ENCODE results near the gene C19orf33.
"Not testable (repeated sequence)": the region's sequence is repeated elsewhere in the genome, so short reads cannot be mapped to it uniquely, and the experiment has no call there.

C19orf33 gene

DNA sequence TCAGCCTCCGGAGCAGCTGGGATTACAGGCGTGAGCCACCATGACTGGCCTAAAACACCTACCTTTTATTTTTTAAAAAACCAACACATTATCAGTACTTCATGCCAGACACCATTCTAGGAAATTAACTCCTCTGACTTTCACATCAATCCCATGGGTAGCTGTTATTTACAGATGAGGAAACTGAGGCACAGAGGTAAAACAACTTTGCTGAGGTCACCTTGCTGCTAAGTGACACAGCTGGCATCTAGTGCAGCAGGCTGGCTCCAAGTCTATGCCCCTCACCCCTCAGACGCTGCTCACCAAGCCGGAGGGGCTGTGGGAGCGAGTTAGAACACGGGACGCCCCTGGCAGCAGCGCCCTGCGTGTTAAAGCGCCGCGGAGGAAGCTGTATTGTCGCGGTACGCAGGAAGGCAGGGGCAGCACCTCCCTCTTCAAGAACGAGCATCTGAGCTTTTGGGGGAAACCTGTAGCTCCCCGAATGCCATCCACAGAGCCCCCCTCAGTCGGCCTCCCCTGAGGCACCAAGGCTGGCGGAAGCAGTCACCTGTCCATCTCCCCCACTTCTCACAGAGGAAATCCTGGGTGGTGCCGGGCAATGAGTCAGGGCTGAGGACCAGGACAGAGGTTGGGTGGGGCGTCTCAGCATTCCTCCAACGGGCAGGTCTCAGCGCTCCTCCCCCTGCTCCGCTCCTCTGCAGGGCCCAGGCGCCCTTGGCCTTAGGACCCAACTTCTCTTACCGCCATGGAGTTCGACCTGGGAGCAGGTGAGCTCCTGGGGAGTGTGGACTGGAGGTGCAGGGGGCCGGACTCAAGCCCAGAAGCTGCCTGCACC, at the start of gene C19orf33:
Gene C19orf33, plus strand, starts transcription at position 735 of the 835 bp plus-strand sequence. Its CDS starts 11 bp downstream, at position 746.
- peak within 1 kb of the TSS in 3 of 11 experiments; percentile 8 to 54 (median 26); a peak in 3 of 22 replicates for H3K4me2 ChIP-seq
- peaks cover 0 to 25% (median 0%) of the 10 kb centered on the region in 11 experiments; a peak in 3 of 22 replicates for H4K20me1 ChIP-seq

DNA sequence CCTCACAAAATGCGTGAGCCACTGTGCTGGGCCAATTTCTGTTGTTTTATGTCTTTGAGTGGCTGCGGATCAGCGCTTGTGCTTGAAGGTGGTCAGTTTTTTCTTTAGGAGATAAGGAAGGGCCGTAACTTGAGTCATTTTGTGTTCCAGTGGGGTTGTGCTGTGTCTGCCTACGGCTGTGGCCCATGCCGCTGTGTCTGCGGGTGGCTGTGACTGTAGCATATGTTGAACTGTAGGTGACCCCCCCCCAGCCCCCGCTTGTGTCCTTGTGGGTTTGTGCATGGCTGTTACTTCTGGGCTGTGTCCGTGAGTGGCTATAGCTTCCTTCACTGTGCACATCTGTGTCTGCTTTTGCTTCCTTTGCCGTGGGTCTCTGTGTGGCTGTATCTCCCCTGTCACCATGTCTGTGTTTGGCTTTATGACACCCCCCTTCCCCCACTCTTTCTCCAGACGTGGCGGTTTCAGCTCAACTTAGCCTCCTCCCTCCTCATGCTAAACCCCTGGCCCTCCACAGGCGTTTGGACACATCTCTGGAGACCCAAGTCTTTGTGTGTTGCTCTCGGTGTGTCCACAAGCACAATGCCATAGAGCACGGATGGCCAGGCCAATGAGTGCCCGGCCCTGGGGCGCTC, 48.6 kb upstream of the C19orf33 start:
- no peak for TF ChIP-seq Cebpa-rat (IDR thresholded peaks at IDR 0.05)
- Histone ChIP-seq H3K27me3 (peaks cover 0 to 23% (median 7%) of the 10 kb centered on the region in 11 experiments; a peak in 11 of 22 replicates), H3K4me3 (peak overlapping the region; percentile 48 to 72 (median 62)), H3K9me3 (replicated peaks in 1 of 11) (no peaks in the 10 kb centered on the region), H3K36me3 (no peaks in the 10 kb centered on the region), H3K9ac (peak overlapping the region; percentile 41 to 83 (median 67); a peak in 21 of 22 replicates), H4K20me1 (no peaks in the 10 kb centered on the region), H3K4me2 (peak overlapping the region; percentile 88 to 99 (median 92)), H3K4me1 (peaks cover 41 to 67% (median 62%) of the 10 kb centered on the region in 10 experiments), H3K27ac (peak overlapping the region in 9 of 11 experiments; percentile 5 to 80 (median 71); a peak in 17 of 22 replicates)

More for the DNA sequence above, at the start of gene C19orf33:
- Histone ChIP-seq H3K4me1 (peaks cover 0 to 24% (median 5%) of the 10 kb centered on the region in 10 experiments; a peak in 16 of 20 replicates), H3K4me3 (no peak within 1 kb of the TSS), H3K9ac (no peak within 1 kb of the TSS; a peak in 1 of 22 replicates), H3K27me3 (no peaks in the 10 kb centered on the region), H3K9me3 (replicated peaks in 1 of 11) (no peaks in the 10 kb centered on the region), H3K36me3 (peaks cover 29 to 61% (median 52%) of the 10 kb centered on the region in 11 experiments), H3K27ac (0 out of 22 replicates have a peak within 1 kb of the TSS, but pooled peaks of 1 of the 11 experiments have one; percentile 16)
- no peak for TF ChIP-seq Cebpa-rat (IDR thresholded peaks at IDR 0.05)

DNA sequence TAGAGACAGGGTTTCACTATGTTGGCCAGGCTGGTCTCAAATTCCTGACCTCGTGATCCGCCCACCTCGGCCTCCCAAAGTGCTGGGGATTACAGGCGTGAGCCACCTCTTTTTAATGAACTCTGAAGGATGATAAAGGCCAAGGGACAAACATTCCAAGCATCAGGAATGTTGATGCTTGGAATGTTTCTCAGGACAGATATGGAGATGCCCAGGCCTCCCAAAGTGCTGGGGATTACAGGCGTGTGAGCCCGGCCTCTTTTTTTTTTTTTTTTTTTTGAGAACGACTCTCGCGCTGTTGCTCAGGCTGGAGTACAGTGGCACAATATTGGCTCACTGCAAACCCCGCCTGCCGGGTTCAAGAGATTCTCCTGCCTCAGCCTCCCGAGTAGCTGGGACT, 42.1 kb upstream of the C19orf33 start:
- H3K4me2 ChIP-seq; H3K27ac ChIP-seq; H3K9ac ChIP-seq; H3K4me3 ChIP-seq; H3K27me3 ChIP-seq; H3K9me3 ChIP-seq (replicated peaks in 1 of 11); H3K36me3 ChIP-seq: not testable (repeated sequence)
- peaks cover 25 to 51% (median 43%) of the 10 kb centered on the region in 10 experiments for H3K4me1 ChIP-seq
- H4K20me1 ChIP-seq = peaks cover 0 to 14% (median 0%) of the 10 kb centered on the region in 11 experiments; a peak in 5 of 22 replicates

DNA sequence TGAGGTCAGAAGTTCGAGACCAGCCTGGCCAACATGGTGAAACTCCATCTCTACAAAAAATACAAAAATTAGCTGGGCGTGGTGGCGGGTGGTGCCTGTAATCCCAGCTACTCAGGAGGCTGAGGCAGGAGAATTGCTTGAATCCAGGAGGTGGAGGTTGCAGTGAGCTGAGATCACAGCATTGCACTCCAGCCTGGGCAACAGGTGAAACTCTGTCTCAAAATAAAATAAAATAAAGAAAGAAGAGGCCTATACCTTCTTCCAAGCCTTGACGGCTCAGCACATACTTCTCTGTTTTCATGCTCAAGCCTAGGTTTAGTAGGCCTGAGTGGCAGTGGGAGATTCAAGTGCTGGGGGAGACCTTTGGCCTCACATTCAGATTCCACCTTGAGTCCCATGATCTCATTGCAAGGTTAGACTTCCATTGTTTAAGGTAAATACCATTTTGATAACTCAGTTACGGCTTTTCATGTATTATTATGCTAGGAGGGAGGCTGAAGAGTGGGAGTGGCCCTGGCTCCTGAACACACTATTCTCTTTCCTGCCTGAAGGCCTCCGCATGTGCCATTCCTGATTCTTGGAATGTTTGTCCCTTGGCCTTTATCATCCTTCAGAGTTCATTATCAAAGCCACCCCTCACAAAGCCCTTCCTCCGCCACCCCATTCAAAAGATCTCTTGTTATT, 41.3 kb upstream of the C19orf33 start:
- no peaks in the 10 kb centered on the region for H3K9me3 ChIP-seq (replicated peaks in 1 of 11)
- peak overlapping the region in 4 of 11 experiments; percentile 77 to 80 (median 79); a peak in 4 of 22 replicates for H3K9ac ChIP-seq
- no peak overlapping the region; a peak in 1 of 20 replicates for H3K4me3 ChIP-seq
- no peak for TF ChIP-seq Cebpa-rat (IDR thresholded peaks at IDR 0.05)
- H4K20me1 ChIP-seq = peaks cover 0 to 22% (median 0%) of the 10 kb centered on the region in 11 experiments; a peak in 6 of 22 replicates
- peaks cover 33 to 57% (median 50%) of the 10 kb centered on the region in 10 experiments for H3K4me1 ChIP-seq
- H3K36me3 ChIP-seq = no peaks in the 10 kb centered on the region; a peak in 1 of 22 replicates
- H3K27ac ChIP-seq = peak overlapping the region in 7 of 11 experiments; percentile 73 to 90 (median 80); a peak in 5 of 22 replicates
- no peaks in the 10 kb centered on the region for H3K27me3 ChIP-seq
- peak overlapping the region; percentile 88 to 99 (median 96) for H3K4me2 ChIP-seq

DNA sequence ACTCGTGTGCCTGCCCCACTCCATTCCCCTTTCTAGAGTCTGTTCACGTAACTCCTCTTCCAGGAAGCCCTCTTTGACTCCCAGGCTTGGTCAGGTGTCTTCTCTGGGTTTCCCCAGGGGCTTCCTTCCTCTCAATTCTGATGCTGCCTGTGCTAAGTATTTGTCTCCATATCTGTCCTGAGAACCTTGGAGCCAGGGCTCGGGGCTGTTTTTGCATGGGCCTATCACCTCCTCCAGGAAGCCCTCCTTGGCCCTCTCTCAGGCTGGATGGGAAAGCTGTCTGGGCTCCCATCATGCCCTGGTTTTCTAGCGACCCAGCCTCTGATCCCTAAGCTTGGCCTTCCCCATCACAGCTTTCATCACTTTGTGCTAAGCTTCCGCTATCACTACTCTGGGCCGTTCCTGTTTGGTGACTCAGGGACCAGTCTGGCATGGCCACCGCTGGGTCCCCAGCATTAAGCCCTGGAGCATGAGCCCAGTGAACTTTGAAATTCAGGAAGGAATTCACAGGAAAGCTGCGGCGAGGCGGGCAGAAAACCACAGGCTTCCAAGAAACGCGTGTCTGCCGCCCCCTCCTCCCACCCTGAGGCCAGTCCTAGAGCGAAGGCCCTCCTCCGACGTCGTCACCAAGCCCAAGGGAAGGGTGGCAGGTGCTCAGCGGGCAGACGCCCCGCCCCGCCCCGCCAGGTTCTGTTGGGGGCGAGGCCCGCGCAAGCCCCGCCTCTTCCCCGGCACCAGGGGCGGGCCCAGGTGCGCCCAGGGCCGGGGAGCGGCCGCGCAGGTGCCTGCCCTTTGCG, 40.2 kb upstream of the C19orf33 start:
- peak overlapping the region; percentile 64 to 82 (median 71) for H3K4me3 ChIP-seq
- peaks cover 43 to 69% (median 60%) of the 10 kb centered on the region in 10 experiments for H3K4me1 ChIP-seq
- peaks cover 0 to 34% (median 0%) of the 10 kb centered on the region in 11 experiments; a peak in 8 of 22 replicates for H4K20me1 ChIP-seq
- H3K27ac ChIP-seq = peak overlapping the region; percentile 73 to 93 (median 80)
- H3K36me3 ChIP-seq = no peaks in the 10 kb centered on the region; a peak in 1 of 22 replicates
- TF ChIP-seq Cebpa-rat (IDR thresholded peaks at IDR 0.05) = no peak
- H3K4me2 ChIP-seq = peak overlapping the region; percentile 88 to 99 (median 96)
- no peaks in the 10 kb centered on the region for H3K27me3 ChIP-seq
- H3K9ac ChIP-seq = peak overlapping the region; percentile 66 to 91 (median 80)
- no peaks in the 10 kb centered on the region for H3K9me3 ChIP-seq (replicated peaks in 1 of 11)

DNA sequence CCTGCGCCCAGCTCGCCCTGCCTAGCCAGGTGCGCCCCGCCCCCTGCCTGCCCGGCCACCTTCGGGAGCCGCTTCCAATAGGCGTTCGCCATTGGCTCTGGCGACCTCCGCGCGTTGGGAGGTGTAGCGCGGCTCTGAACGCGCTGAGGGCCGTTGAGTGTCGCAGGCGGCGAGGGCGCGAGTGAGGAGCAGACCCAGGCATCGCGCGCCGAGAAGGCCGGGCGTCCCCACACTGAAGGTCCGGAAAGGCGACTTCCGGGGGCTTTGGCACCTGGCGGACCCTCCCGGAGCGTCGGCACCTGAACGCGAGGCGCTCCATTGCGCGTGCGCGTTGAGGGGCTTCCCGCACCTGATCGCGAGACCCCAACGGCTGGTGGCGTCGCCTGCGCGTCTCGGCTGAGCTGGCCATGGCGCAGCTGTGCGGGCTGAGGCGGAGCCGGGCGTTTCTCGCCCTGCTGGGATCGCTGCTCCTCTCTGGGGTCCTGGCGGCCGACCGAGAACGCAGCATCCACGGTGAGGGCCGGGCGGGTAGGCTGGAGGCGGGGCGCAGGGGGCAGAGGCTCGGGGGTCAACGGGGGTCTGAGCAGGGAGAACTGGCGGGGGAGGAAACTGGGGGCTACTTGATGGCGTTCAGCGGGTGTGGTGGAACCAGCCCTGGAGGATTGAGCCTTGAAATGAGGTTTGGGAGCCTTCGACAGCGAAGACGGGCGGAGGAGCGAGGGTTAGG, 39.4 kb upstream of the C19orf33 start, which contains the start of gene SPINT2:
Gene SPINT2, plus strand, starts transcription at position 88 of the 727 bp plus-strand sequence. Its CDS starts 320 bp downstream, at position 408.
- Histone ChIP-seq H4K20me1 (peaks cover 0 to 37% (median 0%) of the 10 kb centered on the region in 11 experiments; a peak in 8 of 22 replicates), H3K4me1 (peaks cover 43 to 72% (median 62%) of the 10 kb centered on the region in 10 experiments), H3K4me3 (peak within 1 kb of the TSS; percentile 64 to 82 (median 71)), H3K4me2 (peak within 1 kb of the TSS; percentile 88 to 99 (median 96)), H3K36me3 (no peaks in the 10 kb centered on the region; a peak in 2 of 22 replicates), H3K9me3 (replicated peaks in 1 of 11) (no peaks in the 10 kb centered on the region), H3K27ac (peak within 1 kb of the TSS; percentile 73 to 93 (median 80)), H3K27me3 (no peaks in the 10 kb centered on the region), H3K9ac (peak within 1 kb of the TSS; percentile 66 to 91 (median 80))
- no peak for TF ChIP-seq Cebpa-rat (IDR thresholded peaks at IDR 0.05)

DNA sequence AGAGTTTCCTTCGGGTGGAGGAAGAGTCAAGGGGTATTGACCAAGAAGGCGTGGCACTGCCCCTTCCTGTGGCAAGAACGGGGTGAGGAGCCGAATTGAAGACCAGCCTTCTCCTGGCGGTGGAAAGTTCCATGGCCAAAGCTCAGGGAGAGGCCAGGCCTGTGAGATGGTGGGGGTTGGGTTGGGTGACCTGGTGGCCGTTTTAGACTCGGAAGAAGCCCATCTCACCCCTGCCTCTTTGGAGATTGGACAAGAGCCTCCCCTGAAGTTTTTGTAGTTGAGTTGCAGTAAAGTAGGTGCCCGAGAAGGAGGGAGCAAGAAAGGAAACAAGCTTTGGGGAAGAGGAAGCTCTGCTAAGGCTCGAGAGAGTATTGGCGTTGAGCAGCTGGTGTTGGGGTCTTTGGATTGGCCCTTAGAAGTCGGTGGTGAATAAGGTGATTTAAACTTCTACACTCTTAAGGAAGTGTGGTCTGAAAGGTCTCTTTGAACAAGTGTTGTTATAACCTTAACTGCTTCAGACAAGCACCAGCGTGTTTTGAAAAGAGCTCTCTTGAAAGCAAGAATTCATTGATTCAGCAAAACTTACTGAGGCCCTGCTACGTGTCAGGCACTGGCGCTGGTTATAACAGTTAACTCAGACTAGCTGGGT, 38.7 kb upstream of the C19orf33 start:
- H3K27ac ChIP-seq = peak overlapping the region; percentile 73 to 93 (median 80)
- no peaks in the 10 kb centered on the region for H3K27me3 ChIP-seq
- peaks cover 0 to 38% (median 2%) of the 10 kb centered on the region in 11 experiments; a peak in 9 of 22 replicates for H4K20me1 ChIP-seq
- peak overlapping the region; percentile 88 to 99 (median 96) for H3K4me2 ChIP-seq
- peaks cover 43 to 78% (median 66%) of the 10 kb centered on the region in 10 experiments for H3K4me1 ChIP-seq
- no peaks in the 10 kb centered on the region for H3K9me3 ChIP-seq (replicated peaks in 1 of 11)
- H3K4me3 ChIP-seq = peak overlapping the region; percentile 64 to 82 (median 71)
- H3K9ac ChIP-seq = peak overlapping the region; percentile 66 to 91 (median 80)
- no peak for TF ChIP-seq Cebpa-rat (IDR thresholded peaks at IDR 0.05)
- peaks cover 0 to 6% (median 0%) of the 10 kb centered on the region in 11 experiments; a peak in 3 of 22 replicates for H3K36me3 ChIP-seq

Data from BLaER1 treated with 17β-estradiol and CSF1 and Interleukin-3, amounts not matched to agents 10 nM and 100 nM (cell line).